NCI-H2171 treated with DMSO at 0.1 percent for 48 hours (cell line): Measurements from ENCODE around the gene AUP1.
"Not testable (repeated sequence)": the region's sequence is repeated elsewhere in the genome, so short reads cannot be mapped to it uniquely, and the experiment has no call there.

Source experiments
- DNase-seq: peaks from one replicate; lab custom pipeline; 2025; lab: John Stamatoyannopoulos, UW

Gene AUP1, protein sequence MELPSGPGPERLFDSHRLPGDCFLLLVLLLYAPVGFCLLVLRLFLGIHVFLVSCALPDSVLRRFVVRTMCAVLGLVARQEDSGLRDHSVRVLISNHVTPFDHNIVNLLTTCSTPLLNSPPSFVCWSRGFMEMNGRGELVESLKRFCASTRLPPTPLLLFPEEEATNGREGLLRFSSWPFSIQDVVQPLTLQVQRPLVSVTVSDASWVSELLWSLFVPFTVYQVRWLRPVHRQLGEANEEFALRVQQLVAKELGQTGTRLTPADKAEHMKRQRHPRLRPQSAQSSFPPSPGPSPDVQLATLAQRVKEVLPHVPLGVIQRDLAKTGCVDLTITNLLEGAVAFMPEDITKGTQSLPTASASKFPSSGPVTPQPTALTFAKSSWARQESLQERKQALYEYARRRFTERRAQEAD

DNA sequence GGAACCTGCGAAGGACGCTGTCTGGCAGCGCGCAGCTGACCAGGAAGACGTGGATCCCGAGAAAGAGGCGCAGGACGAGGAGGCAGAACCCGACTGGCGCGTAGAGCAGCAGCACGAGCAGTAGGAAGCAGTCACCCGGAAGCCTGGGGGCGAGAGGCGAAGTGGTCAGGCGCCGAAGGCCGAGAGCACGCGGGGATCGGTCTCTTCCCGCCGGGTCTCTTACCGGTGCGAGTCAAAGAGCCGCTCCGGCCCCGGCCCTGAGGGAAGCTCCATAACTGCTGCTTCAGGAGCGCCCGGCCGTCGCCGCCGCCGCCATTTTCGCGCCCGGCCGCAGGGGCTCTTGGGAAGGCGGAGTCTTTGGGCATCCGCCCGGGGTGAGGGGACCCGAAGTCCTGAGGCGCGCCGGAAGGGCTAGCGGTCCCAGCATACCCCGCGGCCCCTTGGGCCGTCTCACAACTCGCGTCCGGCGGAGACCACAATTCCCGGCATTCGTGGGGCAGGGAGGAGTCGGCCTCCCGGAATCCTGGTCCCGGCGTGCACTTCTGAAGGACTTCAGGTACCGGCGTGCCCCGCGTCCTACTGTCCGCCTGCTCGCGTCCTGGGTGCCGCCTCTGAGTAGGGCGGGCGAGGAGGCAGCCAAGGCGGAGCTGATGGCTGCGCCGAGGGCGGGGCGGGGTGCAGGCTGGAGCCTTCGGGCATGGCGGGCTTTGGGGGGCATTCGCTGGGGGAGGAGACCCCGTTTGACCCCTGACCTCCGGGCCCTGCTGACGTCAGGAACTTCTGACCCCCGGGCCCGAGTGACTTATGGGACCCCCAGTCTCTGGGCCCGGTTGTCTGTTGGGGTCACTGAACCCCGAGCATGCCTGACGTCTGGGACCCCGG is at the start of gene AUP1, which contains the start of gene HTRA2:
TSS of gene AUP1 (minus strand) at position 350 of the 882 bp plus-strand sequence. CDS start at position 273, 77 bp downstream.
TSS of gene HTRA2 (plus strand) at position 577 of the 882 bp plus-strand sequence. CDS start at position 651, 74 bp downstream.
- peak; percentile 98 for DNase-seq

DNA sequence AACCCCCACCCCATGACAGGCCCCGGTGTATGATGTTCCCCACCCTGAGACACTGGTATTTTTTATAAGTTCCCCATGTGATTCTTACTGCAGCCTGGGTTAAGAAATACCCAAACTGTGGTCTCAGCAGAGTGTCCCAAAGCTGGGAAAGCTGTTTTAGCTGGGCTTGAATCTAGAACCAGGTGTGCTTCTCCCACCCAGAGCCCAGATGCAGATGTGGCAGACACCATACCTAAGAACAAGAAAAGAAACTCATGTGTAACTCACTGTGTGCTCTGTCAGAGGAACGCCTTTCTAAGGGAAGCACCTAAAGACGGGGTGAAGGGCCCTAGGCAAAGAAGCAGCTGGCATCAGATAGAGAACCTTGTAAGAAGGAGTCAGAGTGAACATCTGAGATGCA is 48.9 kb upstream of the AUP1 start:
- DNase-seq, result no peak

DNA sequence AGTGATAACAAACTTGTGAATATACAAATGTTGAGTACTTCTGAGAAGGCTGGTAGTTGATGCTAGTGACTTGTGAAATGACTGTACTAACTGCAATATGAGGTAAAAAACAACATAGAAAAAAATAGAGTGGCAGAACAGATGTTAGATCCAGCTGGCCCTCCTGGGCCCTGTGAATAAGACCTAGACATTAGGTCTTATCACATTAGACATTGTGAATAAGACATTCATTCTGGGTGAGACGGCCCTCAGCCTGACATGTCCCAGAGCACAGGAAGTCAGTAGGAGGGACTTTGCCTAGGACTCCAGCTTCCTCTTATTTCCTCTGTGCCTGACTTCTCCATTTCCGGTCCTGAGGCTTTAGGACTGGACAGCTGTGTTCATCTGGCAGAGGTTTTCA is 47.9 kb upstream of the AUP1 start:
- peak; percentile 72 for DNase-seq

DNA sequence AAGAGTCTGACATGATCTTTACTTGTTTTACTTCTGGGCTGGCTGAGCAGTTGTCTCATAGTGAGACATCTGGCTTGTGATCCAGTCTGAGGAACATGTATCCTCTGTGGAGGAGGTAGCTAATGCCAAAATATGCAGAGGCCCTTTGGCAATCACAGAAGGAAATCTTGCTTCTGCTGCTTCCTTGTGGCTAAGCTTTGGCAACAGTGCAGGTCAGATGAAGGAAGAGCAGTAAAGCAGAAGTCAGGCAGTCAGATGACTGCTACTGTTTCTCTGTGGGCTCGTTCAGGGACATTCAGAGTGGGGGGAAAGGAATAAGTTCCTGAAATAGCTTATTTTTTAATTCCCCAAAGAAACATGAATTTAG is 47.3 kb upstream of the AUP1 start:
- no peak for DNase-seq

DNA sequence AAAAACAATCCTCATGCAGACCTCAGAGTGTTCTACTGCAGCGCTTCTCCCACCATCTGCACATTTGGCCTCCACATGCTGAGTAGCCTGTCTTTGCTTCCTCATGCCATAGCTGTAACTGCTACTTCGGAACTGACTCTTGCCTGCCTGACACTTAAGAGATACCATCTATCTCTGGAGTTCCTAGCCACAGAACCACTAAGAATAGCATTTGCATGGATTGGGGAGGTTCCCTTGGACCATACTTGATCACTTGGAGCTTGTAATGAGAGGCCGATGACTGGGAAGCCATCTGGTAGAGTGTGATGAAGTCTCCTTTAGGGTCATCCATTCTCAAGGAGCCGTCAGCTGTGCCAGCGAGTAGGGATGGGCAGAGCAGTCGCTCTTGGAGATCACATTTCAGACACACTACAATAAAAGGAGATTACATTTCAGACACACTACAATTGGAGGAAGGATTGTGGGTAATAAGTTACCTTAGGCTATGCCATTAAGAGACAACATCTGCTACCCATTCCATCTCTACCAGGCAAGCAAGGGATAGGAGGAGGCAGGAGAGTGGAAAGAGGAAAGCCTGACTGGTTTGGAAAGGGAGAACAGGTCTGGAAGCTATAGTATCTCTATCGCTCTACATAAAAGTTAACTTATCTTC is 46.8 kb upstream of the AUP1 start:
- DNase-seq, result peak; percentile 93

DNA sequence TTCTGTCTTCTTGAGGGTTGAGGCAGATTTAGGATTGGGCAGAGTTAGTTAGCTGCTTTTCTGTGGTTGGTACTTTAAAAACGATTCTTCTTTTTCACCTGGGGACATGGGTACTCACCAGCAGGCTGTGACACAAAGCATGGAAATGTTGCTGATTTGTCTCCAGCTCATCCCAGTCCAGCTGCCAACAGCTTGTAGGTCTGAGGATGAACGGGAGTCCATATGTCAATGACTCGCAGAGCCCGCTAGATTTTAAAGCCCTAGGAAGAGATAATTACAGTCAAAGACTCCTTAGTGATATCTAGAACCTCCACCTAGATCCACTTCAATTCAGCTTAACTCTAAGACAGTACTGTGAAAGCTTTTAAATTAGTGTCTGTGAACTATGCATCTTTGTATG is 45.8 kb upstream of the AUP1 start:
- DNase-seq, result no peak

DNA sequence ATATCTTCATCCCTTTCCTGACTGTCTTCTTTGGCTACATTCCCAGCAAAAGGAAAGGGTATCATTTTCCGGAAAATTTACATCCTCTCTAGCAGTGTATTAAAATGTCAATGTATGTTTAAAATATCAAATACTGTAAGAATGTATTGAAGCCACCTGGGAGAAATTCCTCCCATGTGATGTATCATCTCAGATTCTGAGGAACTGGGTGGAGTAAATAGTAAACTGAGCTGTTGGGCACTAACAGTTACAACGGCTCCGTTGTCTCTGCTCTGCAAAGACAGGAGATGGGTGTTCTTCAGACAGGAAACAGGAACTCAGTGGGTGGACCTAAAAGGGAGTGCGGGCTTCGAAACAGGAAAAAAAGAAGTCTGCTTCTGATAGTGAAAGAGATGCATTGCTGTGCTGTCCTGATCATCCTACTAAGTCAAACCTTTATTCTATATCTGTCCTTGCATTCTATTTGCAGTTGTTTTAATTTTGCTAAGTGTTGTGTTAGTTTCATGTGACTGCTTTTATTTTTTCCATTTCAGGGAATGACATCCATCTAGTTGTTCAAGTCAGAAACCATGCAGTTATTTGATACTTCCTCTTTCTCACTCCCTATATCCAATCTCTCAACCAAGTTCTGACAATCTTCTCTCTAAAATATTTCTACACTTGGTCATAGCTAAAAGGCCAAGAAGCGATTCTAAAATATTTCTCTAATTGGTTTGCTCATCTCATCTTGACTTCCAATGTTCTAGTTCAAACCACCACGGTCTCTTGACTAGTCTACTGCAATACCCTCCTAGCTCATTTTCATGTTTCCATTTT is 44.4 kb upstream of the AUP1 start:
- DNase-seq, result no peak

DNA sequence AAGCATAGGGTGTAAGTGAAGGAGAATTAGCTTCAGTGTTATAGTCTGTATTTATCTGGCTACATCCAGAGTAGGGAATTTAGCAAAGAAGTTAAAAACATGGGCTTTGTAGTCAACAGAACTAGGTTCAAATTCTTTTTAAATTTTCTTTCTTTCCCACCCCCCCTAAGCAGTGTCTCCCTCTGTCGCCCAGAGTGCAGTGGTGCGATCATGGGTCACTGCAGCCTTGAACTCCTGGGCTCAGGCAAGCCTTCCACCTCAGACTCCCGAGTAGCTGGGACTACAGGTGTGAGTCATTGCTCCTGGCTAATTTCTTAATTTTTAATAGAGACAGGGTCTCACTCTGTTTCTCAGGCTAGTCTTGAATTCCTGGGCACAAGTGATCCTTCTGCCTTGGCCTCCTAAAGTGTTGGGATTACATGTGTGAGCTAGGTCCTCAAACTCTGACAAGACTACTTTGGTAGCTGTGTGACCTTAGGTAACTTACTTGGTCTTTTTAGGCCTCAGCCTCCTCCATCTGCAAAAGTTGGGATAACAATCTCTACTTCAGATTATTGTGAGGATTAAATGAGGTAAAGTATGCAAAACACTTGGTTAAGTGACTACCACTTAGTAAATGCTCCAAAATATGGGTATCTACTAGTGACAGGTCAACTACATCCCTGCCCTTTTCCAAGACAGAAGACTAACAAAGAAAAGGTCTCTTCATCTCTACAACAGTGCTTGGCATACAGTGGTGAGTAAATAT is 42.8 kb upstream of the AUP1 start:
- no peak for DNase-seq

DNA sequence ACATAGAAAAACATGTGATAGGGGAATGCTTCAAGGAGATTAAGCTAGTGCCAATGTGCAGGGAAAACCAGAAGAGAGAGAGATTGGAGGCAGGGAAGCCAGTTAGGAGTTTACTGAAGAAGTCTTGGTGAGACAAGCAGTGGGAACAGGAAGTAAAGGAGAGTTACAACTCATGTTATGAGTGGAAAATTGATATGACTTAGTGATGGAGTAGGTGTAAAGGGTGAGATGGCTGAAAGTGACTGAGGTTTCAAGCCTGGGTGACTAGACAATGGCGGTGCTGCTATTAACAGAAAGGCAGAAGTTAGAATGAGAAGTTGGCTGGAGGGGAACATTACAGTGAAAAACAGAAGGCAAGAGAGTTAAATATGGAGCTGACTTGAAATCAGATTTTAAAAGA is 41.6 kb upstream of the AUP1 start:
- no peak for DNase-seq

DNA sequence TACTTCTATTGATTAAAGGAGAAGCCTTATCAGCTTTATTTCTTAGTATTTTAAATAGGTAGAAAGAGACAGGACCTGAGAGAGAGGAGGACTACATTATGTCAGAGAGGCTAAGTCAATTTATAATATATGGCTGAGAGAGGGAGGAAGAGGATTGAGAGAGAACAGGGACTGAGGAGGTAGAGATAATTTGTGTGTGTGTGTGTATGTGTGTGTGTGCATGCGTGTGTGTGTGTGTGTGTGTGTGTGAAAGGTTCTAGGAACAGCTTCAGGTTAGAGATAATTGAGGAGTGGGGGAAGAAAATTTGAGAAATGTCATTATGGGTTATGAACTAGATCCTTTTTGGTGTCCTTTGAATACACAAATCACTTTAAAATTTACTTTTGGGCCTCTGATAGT is 40.2 kb upstream of the AUP1 start:
- no peak for DNase-seq

DNA sequence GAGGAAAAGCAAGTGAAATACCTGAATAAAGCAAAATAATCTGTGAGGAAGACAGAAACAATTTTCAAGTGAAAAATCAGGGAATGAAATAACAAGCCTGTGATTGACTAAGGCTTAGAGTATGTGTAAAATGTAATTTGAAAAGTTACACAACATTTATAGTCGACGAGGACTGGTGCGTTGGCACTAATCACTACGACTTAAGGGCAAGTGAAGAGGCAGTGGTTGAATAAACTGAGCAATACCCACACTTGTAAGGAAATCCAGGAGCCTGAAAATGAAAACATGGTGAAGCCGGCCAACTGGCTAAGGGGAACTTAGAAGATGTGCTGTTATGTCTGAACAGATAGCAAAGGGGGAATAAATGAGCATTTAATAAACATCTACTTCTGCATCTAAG is 38.4 kb upstream of the AUP1 start:
- DNase-seq, result no peak

DNA sequence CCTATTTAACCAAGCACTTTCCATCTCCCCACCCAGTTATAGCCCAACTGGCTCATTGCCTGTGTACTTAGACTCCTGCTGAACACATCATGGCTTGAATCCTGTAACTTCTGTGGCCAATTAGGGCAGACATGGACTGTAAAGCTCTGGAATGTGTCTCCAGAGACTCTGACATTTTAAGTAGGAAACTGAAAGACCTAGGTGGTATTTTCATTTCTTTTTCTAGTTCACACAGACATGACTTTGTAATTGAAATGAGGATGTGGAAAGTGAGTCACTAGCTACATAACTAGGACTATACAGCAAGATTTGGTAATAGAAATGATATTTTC is 37.2 kb upstream of the AUP1 start:
- DNase-seq, result no peak

DNA sequence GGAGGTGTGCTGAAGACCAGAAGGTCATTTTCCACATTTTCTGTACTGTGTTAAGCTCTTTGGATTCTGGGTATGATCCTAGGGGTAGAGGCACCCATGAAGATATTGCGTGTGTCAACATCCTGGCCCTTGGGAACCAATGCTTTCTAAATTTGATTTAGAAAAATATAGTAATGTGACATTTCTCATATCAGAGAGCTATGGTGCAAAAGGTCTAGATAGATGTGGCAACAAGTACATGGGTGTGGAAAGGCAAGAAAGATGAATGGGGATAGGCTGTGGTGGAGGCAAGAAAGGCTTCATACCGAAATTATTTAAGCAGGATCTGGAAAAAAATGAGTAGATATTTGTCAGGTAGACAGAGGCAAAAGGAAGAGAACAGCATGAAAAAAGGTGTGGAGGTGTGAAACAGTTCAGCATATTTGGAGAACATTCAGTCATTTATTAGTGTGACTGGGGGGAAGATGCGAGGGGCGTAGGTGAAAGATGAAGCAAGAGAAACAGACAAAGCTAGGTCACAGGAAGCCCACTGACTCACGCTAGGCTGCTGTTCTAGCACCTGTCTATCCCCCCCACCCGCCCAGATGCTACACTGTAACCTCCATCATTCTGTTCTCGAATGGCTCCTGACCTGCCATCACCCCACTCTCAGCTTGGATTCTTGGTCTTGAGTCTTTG is 36.7 kb upstream of the AUP1 start:
- DNase-seq, result no peak

DNA sequence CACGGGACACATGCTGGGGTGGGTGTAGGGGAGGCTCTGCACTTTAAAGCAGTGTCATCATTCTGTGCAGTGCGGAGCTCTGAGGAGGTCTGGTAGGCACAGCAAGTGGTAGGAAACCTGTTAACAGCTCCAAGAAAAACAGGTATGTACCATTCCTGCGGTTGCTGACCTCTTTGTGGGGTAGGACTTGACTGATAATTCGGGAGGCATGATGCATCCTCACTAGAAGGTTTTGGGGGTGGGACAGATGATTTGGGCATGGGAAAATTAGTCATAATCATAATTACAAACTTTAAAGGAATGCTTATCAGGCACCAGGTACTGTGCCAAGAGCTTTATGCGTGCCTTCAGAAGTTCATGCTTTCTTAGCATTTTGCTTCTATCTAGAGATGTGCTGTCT is 34.7 kb upstream of the AUP1 start:
- DNase-seq, result no peak

DNA sequence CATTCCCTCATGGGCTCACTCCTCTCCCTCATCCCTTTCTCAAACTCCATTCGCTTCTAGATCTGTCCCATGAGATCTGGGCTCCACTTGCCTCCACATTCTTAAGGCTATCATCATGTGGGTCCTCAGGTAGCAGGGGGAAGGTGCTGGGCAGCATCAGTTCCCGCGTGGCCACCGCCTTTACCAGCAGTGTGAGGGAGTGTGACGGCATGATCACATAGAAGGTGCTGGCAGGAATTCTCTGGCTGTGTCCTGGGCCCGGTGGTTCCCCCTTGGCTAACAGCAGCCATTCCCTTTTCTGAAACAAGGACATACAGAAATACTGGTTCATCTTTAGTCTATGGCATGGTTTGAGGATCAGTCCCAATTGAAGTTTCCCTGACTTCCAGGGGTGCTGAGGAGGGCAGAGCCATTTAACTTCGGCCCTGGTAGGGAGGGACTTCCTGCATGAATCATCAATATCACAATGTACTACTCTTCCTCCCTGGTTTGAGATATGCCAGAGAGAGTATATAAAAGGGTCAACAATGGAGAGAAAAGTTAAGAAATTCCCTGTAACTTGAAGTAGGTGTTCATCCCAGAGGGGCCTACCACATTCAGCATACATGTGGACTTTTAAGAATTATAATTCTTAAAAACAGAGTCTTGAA is 32.7 kb upstream of the AUP1 start:
- no peak for DNase-seq

DNA sequence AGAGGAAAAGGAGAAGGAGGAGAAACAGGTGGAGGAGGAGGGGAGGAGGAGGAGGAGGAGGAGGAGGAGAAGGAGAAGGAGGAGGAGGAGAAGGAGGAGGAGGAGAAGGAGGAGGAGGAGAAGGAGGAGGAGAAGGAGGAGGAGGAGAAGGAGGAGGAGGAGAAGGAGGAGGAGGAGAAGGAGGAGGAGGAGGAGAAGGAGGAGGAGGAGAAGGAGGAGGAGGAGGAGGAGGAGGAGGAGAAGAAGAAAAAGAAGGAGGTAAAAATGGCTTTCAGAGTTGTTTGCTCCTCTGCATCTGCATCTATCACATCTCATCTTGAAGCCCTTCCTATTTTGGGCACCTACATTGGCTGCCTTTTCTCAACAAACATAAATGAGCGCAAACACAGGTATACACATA is 31.5 kb upstream of the AUP1 start:
- DNase-seq, result not testable (repeated sequence)

DNA sequence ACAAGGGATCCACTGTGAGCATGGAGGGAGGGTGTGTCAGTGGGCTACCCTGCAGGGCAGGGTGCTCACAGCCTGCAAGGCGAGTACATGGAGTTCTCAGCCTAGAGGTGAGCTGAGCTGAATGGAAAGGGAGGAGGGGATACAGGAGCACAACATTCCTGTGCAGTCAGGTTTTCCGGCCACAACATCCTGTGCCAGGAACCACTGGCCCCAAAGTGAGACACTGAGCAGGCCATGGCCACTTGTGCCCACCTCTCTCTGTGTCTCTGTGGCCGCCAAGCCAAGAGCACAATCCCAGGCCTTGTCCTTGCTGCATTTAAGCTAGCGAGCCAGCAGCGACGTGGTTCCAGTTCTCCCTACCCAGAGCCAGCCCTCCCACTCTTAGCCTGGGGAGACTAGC is 31.1 kb upstream of the AUP1 start:
- no peak for DNase-seq

DNA sequence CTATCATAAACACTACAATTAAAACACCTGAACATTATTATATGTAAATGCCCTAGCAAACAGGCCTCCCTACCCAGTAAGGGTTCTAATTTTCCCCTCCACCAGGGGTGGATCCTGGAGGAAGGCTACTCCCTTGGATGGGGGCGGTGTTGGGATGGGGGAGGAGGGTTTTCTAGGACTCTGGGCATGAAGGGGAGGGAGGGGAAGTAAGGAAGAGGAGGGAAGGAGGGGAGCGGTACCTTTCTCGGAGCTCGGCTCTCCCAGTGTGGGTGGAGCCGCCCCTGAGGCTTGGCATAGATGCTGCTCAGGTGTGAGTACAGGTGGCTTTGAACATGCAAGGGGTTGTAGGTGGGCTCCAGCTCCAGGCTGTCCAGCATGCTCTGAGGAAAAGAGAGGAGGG is 30.4 kb upstream of the AUP1 start:
- no peak for DNase-seq

DNA sequence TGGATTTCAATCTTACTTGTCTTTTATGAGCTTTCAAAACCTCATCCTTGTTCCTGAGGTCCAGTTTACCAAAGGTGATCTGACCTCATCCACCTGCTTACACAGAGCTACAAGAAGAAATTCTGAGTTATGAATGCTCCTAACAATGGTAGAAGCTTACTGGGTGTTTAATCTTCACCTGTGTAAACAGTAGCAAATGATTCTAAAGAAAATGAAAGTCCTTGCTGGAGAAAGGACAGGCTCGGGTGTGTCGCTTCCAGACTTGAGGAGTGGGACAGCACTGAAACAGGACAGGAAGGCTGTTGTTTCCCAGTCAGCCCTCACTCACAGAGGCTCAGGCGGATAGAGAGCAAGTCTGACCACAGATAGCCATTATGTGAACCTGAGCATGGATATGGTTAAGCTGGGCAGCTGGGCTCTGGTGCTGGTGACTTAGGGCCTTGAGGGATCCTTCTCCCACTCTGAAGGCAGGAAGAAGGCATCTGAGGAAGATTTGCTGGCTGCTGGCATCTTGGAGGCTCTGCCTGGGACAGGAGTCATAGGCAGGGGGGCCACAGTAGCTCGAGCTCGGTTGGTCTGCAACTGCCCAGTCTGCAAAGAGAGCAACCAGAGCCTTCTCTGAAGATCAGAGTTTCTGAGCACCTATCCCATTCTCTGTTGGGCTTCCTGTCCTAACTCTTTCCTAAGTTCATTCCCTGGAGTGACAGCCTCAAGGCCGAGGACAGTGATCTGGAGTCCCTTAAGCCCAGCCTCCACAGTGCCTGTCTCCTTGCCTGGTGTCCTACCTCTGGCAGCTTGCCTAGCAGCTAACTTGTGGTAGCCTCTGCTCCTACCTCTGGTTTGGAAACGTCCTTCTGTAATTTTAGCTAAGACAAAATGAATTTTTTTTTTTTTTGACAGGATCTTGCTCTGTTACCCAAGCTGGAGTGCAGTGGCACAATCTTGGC is 29.1 kb upstream of the AUP1 start:
- DNase-seq, result no peak
